HG03342 (cell line): ENCODE results near the gene EHD1.
A peak's percentile ranks its signal among the peaks of the same experiment; 100 is the strongest.
"Not testable (repeated sequence)": the region's sequence is repeated elsewhere in the genome, so short reads cannot be mapped to it uniquely, and the experiment has no call there.

ENCODE experiments used
- ATAC-seq: cut with Tn5 transposase; IDR thresholded peaks from one replicate; pipeline ENCODE4 v1.9.1; 2021; ENCODE audit warnings: mild to moderate bottlenecking, moderate library complexity; ENCODE audit not compliant: unreplicated experiment

EHD1 gene

DNA sequence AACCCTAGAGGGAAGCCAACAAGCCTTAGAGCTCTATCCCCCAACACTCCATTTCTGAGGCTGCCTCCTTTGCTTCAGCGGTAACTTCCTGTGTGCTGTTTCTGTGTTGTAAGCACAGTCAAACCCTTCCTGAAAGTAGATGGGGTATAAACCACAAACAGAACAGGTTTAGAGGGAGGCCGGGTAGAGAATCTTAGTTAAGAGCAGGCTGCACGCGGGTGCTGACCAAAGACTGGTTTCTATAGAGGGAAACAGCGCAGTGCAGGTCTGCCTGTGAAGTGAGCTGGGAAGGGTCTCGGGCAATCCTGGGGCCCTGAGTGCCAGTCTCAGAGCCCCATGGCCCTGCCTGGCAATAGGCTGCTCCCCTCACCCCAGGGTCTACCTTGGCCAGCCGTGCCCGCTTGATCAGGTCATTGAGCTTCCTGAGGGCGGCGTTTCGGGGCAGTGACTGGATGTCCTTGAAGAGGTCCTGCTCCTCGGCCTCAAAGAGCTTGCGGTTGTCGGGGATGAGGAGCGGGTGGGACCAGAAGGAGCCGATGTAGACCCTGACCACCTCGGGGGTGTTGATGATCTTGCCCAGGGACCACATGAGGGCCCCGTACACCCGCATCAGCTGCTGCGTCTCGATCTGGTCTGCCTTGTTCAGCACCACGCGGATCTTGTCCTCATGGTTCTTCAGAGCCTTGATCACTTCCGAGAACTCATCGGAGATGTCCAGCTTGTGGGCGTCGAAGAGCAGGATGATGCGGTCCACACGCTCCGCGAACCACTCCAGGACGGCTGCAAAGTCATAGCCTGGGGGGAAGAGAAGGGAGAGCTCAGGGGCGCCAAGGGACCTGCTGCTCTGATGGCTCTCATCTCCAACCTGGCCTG is 18.6 kb downstream of the EHD1 start:
- peak; percentile 70 for ATAC-seq

DNA sequence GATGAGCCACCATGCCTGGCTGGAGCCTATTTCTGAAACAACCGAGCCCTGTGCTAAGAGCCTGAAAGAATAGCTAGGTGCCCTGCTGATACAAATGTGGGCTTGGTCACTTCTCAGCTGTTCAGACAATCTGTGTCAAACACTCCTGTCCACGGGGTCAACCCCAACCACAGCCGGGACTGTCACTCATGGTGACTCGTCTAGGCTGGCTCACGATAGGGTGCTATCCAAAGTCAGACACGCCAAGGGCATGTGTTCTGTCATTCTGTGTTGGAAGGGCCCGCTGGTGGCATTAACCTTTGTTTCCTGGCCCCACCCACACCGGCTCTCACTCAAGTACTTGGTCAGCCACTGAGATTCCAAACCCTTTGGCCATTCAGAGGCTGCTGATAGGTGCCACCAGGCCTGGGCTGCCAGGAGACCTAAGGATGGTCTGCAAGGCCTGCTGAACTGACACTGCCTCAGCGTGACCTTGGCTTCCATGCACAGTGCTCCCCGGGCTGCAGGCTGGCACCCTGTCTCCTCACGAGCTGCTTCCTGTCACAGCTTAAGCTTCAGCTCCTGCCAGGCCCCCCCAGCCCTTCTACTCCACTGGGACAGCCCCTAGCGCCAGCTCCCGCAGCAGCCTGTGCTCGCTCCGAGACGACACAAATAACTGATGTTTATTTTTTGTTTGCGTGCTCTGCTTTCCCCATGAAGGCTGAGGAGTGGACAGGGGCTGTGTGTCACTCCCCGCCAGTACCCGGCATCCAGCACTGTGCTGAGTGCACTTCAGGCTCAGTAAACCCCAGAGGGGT is 19.8 kb downstream of the EHD1 start:
- peak; percentile 21 for ATAC-seq

DNA sequence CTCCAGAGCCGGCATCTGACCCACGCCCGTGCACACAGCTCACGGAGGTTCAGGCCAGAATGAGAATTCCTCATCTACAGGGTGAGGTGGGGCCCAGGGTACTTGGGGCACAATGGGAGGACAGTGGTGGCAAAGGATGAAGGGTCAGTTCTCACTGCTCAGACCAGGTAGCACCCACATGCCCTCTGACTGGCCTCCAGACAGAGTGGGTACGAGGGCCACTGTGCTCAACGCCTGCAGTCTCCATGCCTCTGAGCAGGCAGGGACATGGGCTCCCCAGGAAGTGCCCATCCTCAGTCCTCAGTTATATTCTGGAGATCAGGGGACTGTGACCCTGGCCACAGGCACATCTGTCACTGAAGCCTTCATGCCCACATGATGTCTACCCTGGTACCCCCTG is 20.9 kb downstream of the EHD1 start:
- no peak for ATAC-seq

DNA sequence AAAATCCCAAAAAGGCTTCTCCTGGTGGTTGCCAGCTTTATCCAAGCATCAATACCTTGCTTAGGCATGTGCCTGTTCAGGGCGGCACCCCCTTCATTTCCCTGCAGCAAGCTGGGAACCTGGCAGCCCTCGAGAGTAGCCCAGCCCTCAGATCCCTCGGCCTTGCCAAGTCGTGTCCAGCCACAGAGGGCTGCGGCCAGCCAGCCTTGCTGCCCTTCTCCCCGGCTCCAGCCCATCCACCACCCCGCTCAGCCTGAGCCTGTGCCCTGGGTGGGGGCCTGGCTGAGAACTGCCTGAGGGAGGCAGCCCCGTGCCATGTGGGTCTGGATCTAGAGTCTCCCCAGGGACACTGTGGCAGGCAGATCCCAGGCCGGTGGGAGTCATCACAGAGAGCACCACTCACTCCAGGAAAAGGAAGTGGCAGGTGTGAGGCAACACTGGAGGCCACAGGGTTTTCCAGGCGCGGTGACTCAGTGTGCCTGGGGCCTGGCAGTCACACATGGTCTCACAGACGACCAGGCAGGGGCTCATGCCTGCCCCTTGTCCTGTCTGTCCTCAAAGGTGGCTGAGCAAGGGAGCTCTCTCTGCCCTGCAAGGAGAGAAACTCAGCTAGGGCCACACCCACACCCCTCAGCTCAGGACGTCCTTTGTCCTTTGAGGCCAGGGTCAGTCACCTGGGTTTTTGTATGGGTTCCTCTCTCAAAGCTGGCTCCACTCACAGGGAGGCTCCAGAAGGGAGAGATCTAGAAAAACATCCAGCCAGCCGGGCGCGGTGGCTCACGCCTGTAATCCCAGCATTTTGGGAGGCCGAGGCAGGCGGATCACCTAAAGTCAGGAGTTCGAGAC is 21.8 kb downstream of the EHD1 start:
- no peak for ATAC-seq

DNA sequence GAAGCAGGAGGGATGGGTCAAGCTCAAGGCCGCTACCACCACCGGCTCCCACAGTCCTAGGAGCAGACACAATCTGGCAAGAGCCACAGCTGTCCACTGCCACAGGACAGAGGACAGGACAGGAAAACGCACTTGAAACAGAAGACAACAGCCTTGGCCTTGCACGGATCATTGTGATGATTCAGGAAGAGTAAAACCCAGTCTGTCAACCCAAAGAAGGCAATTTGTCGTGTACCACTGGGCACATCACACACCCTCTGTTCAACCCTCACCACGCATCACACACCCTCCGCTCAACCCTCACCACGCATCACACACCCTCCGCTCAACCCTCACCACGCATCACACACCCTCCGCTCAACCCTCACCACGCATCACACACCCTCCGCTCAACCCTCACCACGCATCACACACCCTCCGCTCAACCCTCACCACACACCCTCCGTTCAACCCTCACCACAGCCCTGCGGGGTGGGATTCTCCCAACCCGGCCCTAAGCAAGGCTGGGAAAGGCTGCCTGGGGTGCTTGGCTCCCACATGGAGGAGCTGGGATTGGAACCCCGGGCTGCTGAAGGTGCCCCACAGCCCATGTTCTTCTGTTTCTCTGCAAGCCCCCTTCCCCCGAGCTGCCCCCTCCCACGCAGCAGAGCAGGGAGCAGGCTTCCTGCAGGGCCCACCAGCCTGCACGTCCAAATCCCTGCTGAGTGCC is 22.7 kb downstream of the EHD1 start:
- no peak for ATAC-seq

DNA sequence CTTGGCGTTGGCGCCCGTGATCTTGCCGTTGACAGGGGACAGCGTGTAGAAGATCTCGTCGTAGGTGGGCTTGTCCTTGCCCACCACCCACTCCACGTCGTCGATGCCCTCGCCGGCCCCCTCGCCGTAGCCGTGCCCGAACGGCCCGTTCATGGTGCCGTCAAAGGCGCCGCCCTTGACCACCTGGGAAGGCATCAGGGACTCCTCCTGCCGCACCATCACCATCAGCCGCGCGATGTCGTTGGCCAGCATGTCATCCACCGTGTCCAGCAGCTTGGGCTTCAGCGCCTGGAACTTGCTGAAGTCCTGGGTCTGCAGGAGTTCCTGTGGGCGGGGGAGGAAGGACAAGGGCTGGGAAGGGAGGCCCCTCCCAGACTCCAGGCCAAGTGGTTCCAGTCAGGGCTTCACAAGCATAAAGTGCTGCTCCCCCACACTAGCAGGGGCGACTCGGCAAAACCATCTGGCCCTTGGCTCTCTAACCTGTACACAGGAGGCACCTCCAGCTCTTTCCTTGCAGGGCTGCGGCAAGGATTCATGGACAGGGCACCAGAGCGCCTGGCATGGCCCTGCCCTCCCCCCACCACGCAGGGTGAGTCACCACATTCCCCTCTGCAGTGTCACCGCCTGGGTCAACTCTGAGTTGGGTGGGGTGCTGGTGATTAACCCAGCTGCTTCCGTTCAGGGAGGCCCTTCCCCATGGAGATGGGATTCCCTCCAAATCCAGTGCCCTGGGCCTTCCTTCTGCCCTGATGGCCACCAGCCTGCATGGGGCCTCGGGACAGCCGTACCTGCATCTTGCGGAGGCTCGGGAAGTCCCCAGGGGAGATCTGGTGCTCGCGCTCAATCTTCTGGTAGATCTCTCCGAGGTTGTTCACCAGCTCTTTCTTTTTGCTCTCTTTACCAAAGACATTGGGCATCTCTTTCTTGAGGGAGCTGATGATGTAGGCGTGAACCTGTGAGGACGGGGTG is 23.6 kb downstream of the EHD1 start:
- ATAC-seq, result no peak

DNA sequence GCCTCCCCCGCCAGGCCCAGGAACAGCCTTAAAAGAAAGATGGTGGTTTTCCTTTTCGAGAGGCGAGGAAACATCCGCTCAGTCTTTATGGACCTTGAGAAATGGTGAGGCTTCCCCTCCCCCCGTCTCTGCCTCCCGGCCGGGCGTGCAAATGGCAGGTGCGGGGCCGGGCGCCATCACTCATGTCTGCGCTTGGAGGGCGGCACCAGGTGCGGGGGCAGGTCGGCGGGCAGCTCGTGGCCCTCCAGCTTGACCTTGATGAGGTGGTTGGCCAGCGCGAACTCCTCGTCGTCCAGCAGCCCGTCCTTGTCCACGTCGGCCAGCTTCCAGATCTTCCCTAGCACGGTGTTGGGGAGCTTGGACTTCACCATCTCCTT is 24.3 kb downstream of the EHD1 start:
- no peak for ATAC-seq

DNA sequence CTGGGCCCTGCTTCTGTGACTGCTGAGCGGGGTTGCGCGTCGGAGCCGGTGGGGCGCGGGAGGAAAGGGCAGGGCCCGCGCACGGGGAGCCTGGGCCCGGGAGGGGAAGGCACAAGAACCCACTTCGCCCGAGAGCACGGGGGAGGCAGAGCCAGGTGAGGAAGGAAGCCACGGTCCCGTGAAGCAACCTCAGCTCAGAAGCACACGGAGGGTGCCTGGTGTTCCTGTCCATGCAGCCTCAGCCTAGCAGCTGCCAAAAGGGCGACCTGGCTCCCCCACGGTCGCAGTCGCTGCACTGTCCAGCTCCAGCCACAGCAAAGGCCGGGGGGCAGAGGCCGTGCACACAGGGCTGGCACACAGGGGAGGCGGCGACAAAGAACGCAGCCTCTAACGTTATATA is 24.7 kb downstream of the EHD1 start:
- ATAC-seq, result no peak

DNA sequence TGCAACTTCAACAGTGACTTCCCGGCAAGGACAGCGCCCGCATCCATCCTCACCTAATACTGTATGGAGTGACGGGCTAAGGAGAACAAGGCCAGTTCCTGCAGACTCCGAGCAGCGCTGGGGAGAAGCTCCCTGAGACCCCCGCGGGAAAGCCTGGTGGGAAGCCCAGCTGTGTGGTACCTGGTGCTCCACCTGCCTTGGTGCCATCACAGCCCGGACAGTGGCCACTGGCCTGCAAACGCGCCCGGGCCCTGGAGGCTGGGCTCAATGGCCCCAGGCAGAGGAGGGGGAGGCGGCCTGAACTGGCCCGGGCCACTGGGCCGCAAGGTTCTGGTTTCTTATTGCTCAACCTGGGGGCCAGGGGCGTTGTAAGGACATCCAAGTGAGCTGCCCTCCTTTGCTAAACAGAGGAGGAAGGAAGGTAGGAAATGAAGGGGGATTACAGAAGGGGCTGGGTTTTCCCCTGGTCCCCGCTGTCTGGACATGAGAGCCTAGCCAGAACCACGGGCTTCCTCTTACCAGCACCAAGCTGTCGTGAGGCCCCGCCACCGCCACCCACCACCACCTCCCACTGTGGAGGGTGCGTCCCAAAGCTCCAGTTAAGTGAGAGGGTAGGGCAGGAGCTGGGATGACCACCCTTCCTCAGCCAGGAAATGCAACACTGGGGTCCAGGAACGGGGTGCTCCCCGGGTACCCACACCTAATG is 25.5 kb downstream of the EHD1 start:
- ATAC-seq, result no peak

DNA sequence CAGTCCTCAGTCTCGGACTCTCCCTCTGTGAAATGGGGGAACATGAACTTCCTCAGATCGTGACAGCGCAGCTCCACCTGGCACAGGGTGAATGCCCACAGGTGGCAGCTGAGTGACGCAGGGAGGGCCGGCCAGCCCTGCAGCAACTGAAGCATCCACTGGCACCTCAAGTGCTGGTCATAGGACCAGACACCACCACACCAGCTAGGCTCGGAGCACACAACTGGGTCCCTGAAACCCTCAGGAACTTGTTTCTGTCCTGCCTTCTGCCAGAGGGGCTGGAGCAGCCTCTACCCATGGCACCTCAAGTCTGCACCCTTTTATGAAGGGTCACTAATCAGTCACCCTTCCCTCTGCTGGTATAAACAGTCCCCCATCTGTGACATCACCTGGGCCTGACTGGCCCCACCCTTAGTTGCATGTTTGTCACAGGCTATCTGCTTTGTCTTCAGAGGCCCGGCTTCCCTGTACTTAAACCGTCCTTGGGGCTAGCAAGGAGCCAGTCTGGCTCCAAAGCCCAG is 26.5 kb downstream of the EHD1 start:
- ATAC-seq, result no peak

DNA sequence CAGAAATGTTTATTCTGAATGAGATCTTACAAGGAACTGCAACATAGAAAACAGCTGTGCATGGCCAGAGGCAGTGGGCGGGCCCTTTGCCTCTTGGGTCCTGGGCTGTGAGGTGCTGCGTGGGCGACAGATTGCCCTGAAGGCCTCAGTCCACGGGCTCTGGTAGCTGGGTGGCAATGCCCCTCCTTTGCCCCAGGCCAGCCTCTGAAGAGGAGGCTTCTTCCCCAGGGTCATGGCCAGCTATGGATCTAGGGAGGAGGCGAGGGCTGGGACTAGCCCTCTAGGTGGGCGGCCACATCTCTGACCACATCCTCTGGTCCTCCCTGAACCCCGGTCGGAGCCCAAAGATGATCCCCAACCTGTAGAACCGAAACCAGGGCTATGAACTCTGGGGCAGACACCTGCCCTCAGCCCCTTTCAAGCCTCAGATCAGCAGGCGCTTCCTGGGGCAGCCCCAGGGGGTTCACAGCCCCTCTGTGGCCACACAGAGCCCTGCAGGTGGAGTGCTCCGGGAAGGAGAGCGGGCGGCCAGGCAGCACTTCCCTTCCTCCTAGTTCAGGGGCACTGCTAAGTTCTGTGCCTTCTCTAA is 27.3 kb downstream of the EHD1 start:
- peak; percentile 54 for ATAC-seq

DNA sequence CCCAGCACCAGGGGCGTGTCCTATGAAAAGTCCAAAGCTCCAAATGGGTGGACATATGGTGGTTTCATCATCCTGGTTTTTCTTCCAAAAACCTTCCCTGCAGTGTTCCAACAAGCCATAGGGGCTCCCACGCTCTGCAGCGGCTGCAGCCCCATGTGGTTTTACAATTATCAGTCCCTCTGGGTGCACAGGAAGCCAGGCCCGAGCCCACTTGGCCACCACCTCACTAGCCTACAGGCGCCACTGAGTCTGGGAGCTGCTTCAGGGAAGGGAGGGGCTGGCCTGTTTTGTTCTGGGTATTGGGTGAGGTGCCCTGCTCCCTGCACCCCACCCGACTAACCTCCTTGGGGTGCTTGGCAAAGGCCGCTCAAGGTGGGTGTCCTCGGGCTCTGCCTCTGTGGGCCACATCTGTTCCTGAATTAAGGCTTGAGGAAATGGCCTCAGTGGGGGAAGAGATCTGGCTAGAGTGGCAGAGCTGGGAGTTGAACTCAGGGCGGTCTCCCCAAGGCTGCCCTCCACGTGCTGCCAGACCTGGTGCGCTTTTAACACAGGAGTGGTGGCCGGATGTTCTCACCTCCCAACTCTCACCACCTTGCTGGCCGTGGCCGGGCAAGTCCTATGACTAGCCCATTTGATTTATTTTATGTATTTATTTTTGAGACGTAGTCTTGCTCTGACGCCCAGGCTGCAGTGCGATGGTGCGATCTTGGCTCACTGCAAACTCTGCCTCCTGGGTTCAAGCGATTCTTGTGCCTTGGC is 28.6 kb downstream of the EHD1 start:
- no peak for ATAC-seq

DNA sequence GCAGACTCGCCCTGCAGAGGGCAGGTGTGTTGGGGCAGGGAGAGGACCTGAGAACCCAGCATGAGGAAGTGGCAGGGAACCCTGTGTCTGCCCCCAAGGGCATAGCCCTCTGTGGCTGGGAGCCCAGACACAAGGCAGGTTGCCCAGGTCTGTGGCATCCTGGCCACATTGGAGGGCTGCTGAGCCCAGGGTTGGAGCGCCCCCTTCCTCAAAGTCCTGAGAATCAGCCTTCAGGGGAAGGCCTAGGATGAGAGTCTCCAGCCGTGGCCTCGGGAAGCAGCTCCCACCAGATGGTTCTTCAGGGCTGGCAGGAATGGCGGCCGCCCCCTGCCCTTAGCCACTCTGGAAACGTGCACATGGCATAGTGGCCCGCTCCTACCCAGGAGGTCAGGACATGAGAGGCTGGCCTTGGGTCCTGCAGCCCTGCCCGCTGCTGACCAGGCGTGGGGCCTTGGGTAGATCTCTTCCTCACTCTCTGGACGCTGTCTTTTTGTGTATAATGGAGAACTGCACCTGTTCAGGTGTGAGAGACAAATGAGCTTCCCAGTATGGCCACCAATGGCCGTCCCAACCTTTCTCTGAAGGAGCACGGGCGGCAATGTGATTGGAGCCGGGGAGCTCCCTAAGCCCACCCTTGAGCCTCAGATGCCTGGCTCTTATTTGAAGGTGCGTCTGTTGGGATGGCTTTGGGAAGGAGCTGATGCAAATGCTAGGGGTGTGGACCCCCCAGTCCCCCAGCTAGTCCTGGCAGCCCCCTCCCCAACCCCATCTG is 29.4 kb downstream of the EHD1 start:
- no peak for ATAC-seq

DNA sequence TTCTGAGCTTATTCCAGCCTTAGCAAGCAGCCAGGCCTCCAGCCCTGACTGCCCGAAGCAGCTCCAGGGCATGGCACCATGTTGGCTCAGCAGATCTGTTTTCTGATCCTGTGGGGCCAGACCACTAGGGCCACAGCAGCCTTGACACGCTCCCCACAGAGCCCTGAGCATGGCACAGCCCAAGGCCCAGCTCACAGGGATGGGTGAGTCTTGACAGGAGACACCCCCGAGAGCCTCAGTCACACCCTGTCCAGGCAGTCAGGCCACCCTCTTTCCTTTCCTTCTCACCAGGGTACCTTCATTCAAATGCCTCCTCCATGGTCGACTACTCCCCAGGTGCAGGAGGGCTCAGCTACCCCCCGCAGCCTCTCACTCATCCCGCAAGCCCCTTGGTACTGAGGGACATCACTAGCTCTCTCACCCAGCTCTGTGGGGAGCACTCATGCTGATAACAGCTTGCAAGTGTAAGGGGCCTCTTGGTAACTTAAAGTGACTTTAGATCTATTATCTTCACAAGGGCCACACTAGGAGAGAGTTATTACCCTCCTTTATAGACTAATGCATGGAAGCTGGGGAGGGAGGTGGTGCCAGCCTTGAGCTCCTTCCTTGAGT is 30.1 kb downstream of the EHD1 start:
- no peak for ATAC-seq

DNA sequence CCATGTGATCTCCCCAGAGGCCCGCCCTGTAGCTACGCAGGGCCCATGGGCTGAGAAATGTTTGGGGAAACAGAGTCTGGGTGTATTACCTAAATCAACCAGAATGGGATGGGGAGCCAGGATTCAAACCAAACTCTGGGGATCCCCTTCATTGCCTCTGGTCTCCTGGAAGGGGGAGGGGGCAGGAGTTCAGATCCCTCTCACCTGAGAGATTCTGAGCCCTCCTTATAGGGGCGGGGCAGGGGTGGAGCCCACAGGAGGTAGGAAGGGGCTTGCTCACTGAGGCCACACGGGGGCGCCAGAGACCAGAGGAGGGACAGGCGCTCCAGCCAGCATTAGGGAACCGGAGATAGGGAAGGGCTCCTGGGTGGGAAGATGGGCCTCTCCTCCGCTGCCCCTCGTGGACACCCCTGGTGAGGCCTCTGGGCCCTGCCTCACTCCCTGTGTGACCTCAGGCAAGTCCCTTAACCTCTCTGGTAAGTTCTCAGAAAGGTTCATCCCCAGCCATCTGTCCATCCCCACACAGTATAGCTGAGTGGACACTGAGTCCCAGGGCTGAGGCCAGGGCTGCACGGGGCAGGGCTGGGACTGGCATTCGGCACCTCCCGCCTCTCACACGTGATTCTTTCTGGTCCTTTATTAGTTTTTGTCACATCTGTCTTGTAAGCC is 31.3 kb downstream of the EHD1 start:
- peak; percentile 27 for ATAC-seq

DNA sequence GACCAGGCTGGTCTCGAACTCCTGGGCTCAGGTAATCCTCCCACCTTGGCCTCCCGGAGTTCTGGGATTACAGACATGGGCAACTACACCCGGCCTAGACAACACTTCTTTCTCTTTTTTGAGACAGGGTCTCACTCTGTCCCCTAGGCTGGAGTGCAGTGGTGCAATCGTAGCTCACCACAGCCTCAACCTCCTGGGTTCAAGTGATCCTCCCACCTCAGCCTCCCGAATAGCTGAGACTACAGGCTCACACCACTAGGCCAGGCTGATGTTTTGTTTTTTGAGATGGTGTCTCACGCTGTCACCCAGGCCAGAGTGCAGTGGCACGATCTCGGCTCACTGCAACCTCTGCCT is 32.7 kb downstream of the EHD1 start:
- not testable (repeated sequence) for ATAC-seq
